ENCODE data around the gene FNBP1L. TPM values are rescaled to one million over a fixed set of nuclear protein-coding genes. Genes with fewer than 3 reads are reported as not detected.
A peak's percentile ranks its signal among the peaks of the same experiment; 100 is the strongest.
"Not testable (repeated sequence)": the region's sequence is repeated elsewhere in the genome, so short reads cannot be mapped to it uniquely, and the experiment has no call there.

FNBP1L gene
- total RNA-seq, 3 donors from 2014 or later, result 33.1 to 117 (median 63.6) TPM

DNA sequence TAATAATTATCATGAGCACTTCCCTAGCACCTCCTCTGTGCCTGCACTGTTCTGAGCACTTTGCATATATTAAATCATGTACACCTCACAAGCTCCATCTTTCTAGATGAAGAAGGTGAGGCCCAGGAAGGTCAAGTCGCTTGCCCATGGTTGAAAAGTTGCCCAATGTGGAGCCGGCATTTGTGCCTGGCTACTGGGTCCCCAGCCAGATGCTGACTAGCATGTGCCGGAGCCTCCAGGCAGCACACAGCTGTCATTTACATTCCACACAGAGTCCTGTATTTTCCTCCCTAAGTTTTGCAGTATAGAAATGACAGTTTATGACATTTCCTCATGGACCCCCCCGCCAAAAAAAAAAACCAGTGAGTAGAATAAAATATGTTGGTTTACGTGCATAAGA, 139.4 kb downstream of the FNBP1L start:
- peaks cover 4% of the 10 kb centered on the region for H3K36me3 ChIP-seq
- peak overlapping the region; percentile 33 to 89 for H3K27ac ChIP-seq
- H3K4me3 ChIP-seq, result no peak overlapping the region
- intact Hi-C loops (cut with DNase I; ENCODE audit: low total_unique reads), result no loop called here
- peaks cover 0 to 18% of the 10 kb centered on the region in 2 donors for H3K4me1 ChIP-seq
- no peaks in the 10 kb centered on the region for H3K27me3 ChIP-seq
- H3K9me3 ChIP-seq, result no peaks in the 10 kb centered on the region
- no peak for DNase-seq (ENCODE audit: low spot score in 2 of 2)
- TF ChIP-seq, protein P1, sequence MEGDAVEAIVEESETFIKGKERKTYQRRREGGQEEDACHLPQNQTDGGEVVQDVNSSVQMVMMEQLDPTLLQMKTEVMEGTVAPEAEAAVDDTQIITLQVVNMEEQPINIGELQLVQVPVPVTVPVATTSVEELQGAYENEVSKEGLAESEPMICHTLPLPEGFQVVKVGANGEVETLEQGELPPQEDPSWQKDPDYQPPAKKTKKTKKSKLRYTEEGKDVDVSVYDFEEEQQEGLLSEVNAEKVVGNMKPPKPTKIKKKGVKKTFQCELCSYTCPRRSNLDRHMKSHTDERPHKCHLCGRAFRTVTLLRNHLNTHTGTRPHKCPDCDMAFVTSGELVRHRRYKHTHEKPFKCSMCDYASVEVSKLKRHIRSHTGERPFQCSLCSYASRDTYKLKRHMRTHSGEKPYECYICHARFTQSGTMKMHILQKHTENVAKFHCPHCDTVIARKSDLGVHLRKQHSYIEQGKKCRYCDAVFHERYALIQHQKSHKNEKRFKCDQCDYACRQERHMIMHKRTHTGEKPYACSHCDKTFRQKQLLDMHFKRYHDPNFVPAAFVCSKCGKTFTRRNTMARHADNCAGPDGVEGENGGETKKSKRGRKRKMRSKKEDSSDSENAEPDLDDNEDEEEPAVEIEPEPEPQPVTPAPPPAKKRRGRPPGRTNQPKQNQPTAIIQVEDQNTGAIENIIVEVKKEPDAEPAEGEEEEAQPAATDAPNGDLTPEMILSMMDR (IDR thresholded peaks at IDR 0.05), result no peak
- TF ChIP-seq POLR2A (IDR thresholded peaks at IDR 0.05), result no peak
- no peak for TF ChIP-seq POLR2AphosphoS5 (IDR thresholded peaks at IDR 0.05)

DNA sequence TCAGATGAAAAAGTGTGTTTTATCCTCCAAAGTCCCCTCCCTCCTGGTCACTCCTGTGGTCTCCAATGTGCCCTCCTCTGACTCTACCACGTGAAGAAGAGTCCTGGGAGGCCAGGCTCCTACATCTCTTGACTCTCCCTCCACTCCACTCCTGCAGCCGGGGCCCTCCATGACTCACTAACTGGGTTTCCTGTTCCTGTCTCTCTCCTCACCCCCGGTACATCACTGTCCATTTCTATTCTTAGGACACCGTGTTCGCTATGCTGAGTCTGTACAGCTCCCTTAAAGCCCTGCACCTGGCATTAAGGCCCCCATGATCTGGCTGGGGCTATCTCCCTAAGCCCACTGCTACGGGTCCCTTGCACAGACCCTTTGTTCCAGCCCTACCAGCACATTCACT, 140.3 kb downstream of the FNBP1L start:
- intact Hi-C loops (cut with DNase I; ENCODE audit: low total_unique reads), result no loop called here
- Histone ChIP-seq H3K27ac (peak overlapping the region; percentile 33 to 89), H3K36me3 (no peaks in the 10 kb centered on the region), H3K27me3 (no peaks in the 10 kb centered on the region), H3K4me1 (peaks cover 0 to 23% of the 10 kb centered on the region in 2 donors), H3K4me3 (no peak overlapping the region), H3K9me3 (no peaks in the 10 kb centered on the region)
- TF ChIP-seq POLR2A (IDR thresholded peaks at IDR 0.05) (no peak), POLR2AphosphoS5 (IDR thresholded peaks at IDR 0.05) (no peak)
- TF ChIP-seq, protein P1 (IDR thresholded peaks at IDR 0.05), result no peak
- DNase-seq (ENCODE audit: low spot score in 2 of 2), result no peak

DNA sequence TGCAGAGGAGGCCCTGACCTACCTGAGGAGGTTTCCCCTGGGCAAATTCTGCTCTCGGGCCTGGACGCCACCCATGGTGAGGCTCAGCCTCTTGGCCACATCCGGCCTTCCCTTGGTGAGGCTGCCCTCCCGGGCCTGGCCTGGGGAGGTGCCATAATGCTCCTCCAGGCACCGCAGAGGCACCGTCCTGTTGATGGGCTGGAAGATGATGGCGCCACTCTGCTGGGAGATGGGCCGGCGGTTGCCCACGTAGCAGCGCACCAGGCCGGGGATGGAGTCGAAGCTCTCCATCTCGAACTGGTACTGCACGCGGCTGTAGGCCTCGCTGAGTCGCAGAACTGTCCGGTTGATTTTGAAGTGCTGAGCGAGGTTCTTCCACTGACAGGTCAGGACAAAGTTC, 141.0 kb downstream of the FNBP1L start:
- TF ChIP-seq POLR2AphosphoS5 (IDR thresholded peaks at IDR 0.05) (no peak), POLR2A (IDR thresholded peaks at IDR 0.05) (no peak)
- TF ChIP-seq, protein P1 (IDR thresholded peaks at IDR 0.05), result no peak
- no peaks in the 10 kb centered on the region for H3K36me3 ChIP-seq
- intact Hi-C loops (cut with DNase I; ENCODE audit: low total_unique reads), result no loop called here
- no peak for DNase-seq (ENCODE audit: low spot score in 2 of 2)
- peaks cover under 1 to 22% of the 10 kb centered on the region in 2 donors for H3K4me1 ChIP-seq
- H3K27me3 ChIP-seq, result no peaks in the 10 kb centered on the region
- H3K27ac ChIP-seq, result peak overlapping the region; percentile 33 to 89
- H3K9me3 ChIP-seq, result no peaks in the 10 kb centered on the region
- H3K4me3 ChIP-seq, result no peak overlapping the region

DNA sequence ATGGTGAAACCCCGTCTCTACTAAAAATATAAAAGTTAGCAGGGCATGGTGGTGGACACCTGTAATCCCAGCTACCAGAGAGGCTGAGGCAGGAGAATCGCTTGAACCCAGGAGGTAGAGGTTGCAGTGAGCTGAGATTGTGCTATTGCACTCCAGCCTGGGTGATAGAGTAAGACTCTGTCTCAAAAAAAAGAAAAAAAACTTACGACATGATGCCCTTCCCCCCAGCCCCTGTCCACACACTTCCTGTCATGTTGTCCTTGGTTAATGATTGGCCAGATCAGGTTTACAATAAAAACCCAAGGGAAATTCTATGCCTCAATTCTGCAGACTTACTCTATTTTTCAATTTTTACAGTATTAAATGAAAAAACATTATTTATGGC, 143.4 kb downstream of the FNBP1L start:
- H3K36me3 ChIP-seq; H3K27me3 ChIP-seq; intact Hi-C loops (cut with DNase I; ENCODE audit: low total_unique reads); H3K4me3 ChIP-seq; DNase-seq (ENCODE audit: low spot score in 2 of 2); H3K9me3 ChIP-seq: not testable (repeated sequence)
- Histone ChIP-seq H3K27ac (peak overlapping the region in 1 of 2 donors; percentile 85), H3K4me1 (peaks cover 7 to 19% of the 10 kb centered on the region in 2 donors)

DNA sequence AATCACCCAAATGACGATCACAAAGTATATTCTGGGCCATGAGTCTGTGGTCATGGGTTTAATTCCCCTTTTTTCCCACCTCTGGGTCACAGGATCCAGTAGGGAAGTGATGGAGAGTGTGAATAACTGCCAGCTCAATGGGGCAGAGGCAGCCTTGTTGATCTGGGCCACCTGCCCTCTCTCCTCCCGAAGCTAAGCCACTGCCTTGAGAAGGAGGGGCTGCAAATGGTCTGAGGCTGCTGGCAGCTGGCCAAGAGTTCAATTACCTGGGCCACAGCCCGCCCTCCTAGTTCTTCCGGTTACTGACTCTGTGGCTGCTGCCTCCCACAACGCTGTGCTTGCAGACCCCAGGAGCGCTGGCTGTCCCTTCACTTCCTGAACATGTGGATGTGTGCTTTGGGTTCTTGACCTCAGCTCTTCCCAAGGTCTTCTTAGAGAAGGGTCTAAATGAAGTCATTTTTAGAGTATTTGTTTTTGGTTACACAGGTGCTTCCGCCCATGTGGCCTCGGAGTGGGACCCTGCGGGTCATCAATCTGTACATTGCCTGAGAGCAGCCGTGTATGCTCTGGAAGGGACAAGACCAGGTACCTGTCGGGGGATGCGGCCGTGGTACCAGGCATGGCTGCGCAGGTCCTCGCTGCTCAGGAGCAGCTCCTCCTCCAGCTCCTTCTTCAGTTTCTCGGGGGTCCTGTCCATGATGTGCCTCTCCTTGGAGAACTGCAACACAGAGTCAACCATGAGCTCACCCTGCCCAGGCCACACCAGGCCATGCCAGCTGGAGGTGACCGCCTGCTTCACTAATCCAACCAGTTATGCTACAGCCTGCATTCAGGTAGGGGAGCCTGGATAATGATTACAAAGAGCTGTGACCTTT, 144.0 kb downstream of the FNBP1L start:
- TF ChIP-seq POLR2A (IDR thresholded peaks at IDR 0.05) (no peak), POLR2AphosphoS5 (IDR thresholded peaks at IDR 0.05) (peak in 1 of 3 donors; percentile 39)
- TF ChIP-seq, protein P1 (IDR thresholded peaks at IDR 0.05), result no peak
- Histone ChIP-seq H3K4me1 (peaks cover 7 to 23% of the 10 kb centered on the region in 2 donors), H3K9me3 (no peaks in the 10 kb centered on the region), H3K4me3 (no peak overlapping the region), H3K27me3 (no peaks in the 10 kb centered on the region), H3K27ac (peak overlapping the region; percentile 80 to 85), H3K36me3 (no peaks in the 10 kb centered on the region)
- intact Hi-C loops (cut with DNase I; ENCODE audit: low total_unique reads), result no loop called here
- DNase-seq (ENCODE audit: low spot score in 2 of 2), result no peak
